ENCODE data around the gene KLK10. TPM values are rescaled to one million over a fixed set of nuclear protein-coding genes. Genes with fewer than 3 reads are reported as not detected.

Gene KLK10
- total and polyA plus RNA-seq, 2 donors (not counting 3 experiments of a cell fraction or from before 2014, with no cell fraction given), result not detected

GRCh38 chr19:50979758-50980157 lies 39.8 kb downstream of the KLK10 start:
- FAIRE-seq, result no peak
- POLR2A ChIA-PET, result no interaction called here
- H3K36me3 ChIP-seq (ENCODE audit: control insufficient read depth in 2 of 2, extremely low read depth in 1 of 2, insufficient read depth in 2 of 2, low read length in 2 of 2), result no peaks in the 10 kb centered on the region

GRCh38 chr19:50978772-50979390 lies 40.6 kb downstream of the KLK10 start:
- ChIA-PET POLR2A (no interaction called here), CTCF (no interaction called here)
- Histone ChIP-seq H3K9me1 (replicated peaks; ENCODE audit: control insufficient read depth, extremely low read depth, insufficient read depth, low read length) (no peaks in the 10 kb centered on the region), H3K79me2 (ENCODE audit: control insufficient read depth, insufficient read depth, low read length) (no peaks in the 10 kb centered on the region), H3K9me3 (replicated peaks; ENCODE audit: control insufficient read depth, insufficient read depth, low read length) (no peaks in the 10 kb centered on the region), H4K20me1 (replicated peaks; ENCODE audit: control insufficient read depth, extremely low read depth, insufficient read depth, low read length) (no peaks in the 10 kb centered on the region), H3K36me3 (ENCODE audit: control insufficient read depth in 2 of 2, extremely low read depth in 1 of 2, insufficient read depth in 2 of 2, low read length in 2 of 2) (no peaks in the 10 kb centered on the region), H3K4me1 (ENCODE audit: control insufficient read depth, extremely low read depth, insufficient read depth, low read length) (no peaks in the 10 kb centered on the region), H3K4me3 (replicated peaks in 1 of 3; ENCODE audit: insufficient read depth in 1 of 3, low read depth in 1 of 3, low read length in 3 of 3) (no peak overlapping the region), H3K27me3 (ENCODE audit: control insufficient read depth in 2 of 2, insufficient read depth in 2 of 2, low read length in 2 of 2) (no peaks in the 10 kb centered on the region), H3K27ac (ENCODE audit: insufficient read depth, low read depth, low read length) (no peak overlapping the region), H3K4me2 (ENCODE audit: insufficient read depth, low read length) (no peak overlapping the region), H3K9ac (replicated peaks; ENCODE audit: extremely low read depth, insufficient read depth, low read length) (no peak overlapping the region), H2AFZ (ENCODE audit: low read depth, low read length) (no peak overlapping the region)
- dilution Hi-C loops (cut with MboI; ENCODE audit: extremely low pct_ligation_motif_present, low sequenced_read_pairs) (no loop called here), intact Hi-C loops (cut with micrococcal nuclease) (no loop called here)
- BruUV-seq (replicated peaks), result no TSS peak
- DNase-seq (ENCODE audit: low read depth, low spot score) (no peak), FAIRE-seq (no peak)
- TF ChIP-seq MYC (IDR thresholded peaks at IDR 0.05; ENCODE audit: low read depth, low read length) (no peak), FOS (IDR thresholded peaks at IDR 0.05; ENCODE audit: borderline replicate concordance, insufficient read depth, low read length) (no peak), CTCF (IDR thresholded peaks at IDR 0.05; ENCODE audit: extremely low read depth in 1 of 2, insufficient read depth in 1 of 2, low read depth in 1 of 2, low read length in 2 of 2) (no peak), EZH2 (IDR thresholded peaks at IDR 0.05; ENCODE audit: borderline replicate concordance, low read depth, low read length, severe bottlenecking) (no peak), JUN (IDR thresholded peaks at IDR 0.05; ENCODE audit: borderline replicate concordance, insufficient read depth, insufficient read length, low read depth) (no peak), GATA2 (IDR thresholded peaks at IDR 0.05; ENCODE audit: insufficient read depth, insufficient read length, low read depth, low read length) (no peak), POLR2A (IDR thresholded peaks at IDR 0.05; ENCODE audit: low read depth, low read length) (no peak), POLR2AphosphoS5 (IDR thresholded peaks at IDR 0.05; ENCODE audit: insufficient read depth, low read depth, low read length) (no peak), MAX (IDR thresholded peaks at IDR 0.05; ENCODE audit: insufficient read depth, insufficient read length) (no peak)

More at GRCh38 chr19:50979758-50980157, 39.8 kb downstream of the KLK10 start:
- Histone ChIP-seq H4K20me1 (replicated peaks; ENCODE audit: control insufficient read depth, extremely low read depth, insufficient read depth, low read length) (no peaks in the 10 kb centered on the region), H3K4me2 (ENCODE audit: insufficient read depth, low read length) (no peak overlapping the region), H3K79me2 (ENCODE audit: control insufficient read depth, insufficient read depth, low read length) (no peaks in the 10 kb centered on the region), H3K4me3 (replicated peaks in 1 of 3; ENCODE audit: insufficient read depth in 1 of 3, low read depth in 1 of 3, low read length in 3 of 3) (no peak overlapping the region), H3K27ac (ENCODE audit: insufficient read depth, low read depth, low read length) (no peak overlapping the region), H3K9me1 (replicated peaks; ENCODE audit: control insufficient read depth, extremely low read depth, insufficient read depth, low read length) (no peaks in the 10 kb centered on the region), H3K4me1 (ENCODE audit: control insufficient read depth, extremely low read depth, insufficient read depth, low read length) (no peaks in the 10 kb centered on the region), H2AFZ (ENCODE audit: low read depth, low read length) (no peak overlapping the region), H3K27me3 (ENCODE audit: control insufficient read depth in 2 of 2, insufficient read depth in 2 of 2, low read length in 2 of 2) (no peaks in the 10 kb centered on the region), H3K9ac (replicated peaks; ENCODE audit: extremely low read depth, insufficient read depth, low read length) (no peak overlapping the region), H3K9me3 (replicated peaks; ENCODE audit: control insufficient read depth, insufficient read depth, low read length) (no peaks in the 10 kb centered on the region)
- TF ChIP-seq POLR2AphosphoS5 (IDR thresholded peaks at IDR 0.05; ENCODE audit: insufficient read depth, low read depth, low read length) (no peak), GATA2 (IDR thresholded peaks at IDR 0.05; ENCODE audit: insufficient read depth, insufficient read length, low read depth, low read length) (no peak), FOS (IDR thresholded peaks at IDR 0.05; ENCODE audit: borderline replicate concordance, insufficient read depth, low read length) (no peak), POLR2A (IDR thresholded peaks at IDR 0.05; ENCODE audit: low read depth, low read length) (no peak), EZH2 (IDR thresholded peaks at IDR 0.05; ENCODE audit: borderline replicate concordance, low read depth, low read length, severe bottlenecking) (no peak), MYC (IDR thresholded peaks at IDR 0.05; ENCODE audit: low read depth, low read length) (no peak)
- dilution Hi-C loops (cut with MboI; ENCODE audit: extremely low pct_ligation_motif_present, low sequenced_read_pairs), result no loop called here
- DNase-seq (ENCODE audit: low read depth, low spot score), result no peak
- BruUV-seq (replicated peaks), result no TSS peak
- CTCF ChIA-PET, result interaction anchor here (1.1 kb wide), 1 partner anchor 37 kb away, joined by 3 read pairs; no protein-coding TSS in a partner anchor
- intact Hi-C loops (cut with micrococcal nuclease), result no loop called here

Measured in endothelial cell of umbilical vein (primary cell).